Stimulated activated CD4-positive, alpha-beta T cell treated with anti-CD3 and anti-CD28 coated beads, TNF-alpha, amount 100 ng/mL, for 48 hours (primary cell): ENCODE results near the gene PKIG.

Experiments
- DNase-seq, 3 donors: peaks; one replicate each; pipeline ENCODE4 v3.0.0-alpha.2; 2020; ENCODE audit warnings: low read depth in 3 of 3

PKIG gene

DNA sequence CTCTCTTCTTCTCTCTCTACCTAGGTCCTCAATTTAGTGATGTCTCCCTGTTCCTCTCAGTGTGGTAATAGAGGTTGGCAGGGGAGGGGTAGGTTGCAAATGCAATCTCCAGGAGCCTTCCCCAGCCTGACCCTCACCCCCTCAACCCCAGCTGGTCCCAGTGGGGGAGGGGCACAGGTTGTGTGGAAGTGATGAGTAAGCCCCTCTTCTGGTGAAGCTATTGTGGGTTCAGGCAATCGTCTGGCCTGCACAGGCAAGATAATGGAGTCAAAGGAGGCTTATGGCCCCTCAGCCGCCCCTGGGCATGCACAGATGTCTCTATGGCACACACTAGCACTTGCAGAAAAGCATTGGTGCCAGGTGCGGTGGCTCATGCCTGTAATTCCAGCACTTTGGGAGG lies 79.9 kb downstream of the PKIG start:
- DNase-seq, result no peak

DNA sequence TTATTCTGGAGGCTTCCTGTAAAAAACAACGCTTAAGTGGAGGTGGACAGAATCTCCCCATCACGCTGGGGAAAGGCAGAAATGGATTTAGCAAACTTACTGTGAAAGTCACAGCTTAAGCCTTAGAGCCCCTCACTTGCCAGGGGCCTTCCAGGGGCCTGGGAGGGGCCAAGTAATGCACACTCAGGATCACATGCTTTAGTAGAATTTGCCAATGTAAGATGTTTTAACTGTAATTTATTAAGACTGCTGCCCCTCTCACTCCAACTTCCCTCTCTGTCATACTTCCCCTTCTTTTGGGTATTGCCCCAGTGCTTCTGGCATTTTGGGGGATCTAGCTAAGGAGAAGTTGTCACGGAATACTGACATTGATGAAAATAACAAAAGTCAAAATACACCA lies 81.8 kb downstream of the PKIG start:
- DNase-seq, result no peak

DNA sequence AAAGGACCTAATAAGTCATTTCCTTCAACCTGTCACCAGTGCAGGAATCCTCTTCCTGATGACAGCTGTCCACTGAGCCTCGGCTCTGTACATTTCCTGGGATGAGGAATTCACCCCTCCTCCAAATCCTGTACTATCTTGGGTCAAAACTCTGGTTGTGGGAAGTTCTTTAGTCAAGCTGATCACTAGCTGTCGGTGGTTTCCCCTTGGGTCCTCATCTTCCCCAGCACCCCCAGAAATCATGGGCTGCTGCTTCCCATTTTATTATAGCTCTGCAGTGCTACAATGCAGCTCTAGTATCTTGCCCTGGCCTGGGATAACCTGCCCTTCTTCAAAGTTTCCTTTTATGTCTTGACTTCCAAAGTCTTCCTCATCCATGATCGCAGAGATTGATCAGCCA lies 83.7 kb downstream of the PKIG start:
- DNase-seq, result no peak
